Activated T-helper 1 cell treated with anti-CD3 and anti-CD28 coated beads, Interleukin-2, amount 50 U/mL, for 16 hours (primary cell): ENCODE results near the gene FAM76B.
A peak's percentile ranks its signal among the peaks of the same experiment; 100 is the strongest.

ENCODE experiments used
- DNase-seq, 2 donors: peaks; one replicate each; pipeline ENCODE4 v3.0.0-alpha.2; 2020; ENCODE audit warnings: low read depth in 1 of 2, low spot score in 1 of 2

The FAM76B gene

GRCh38 chr11:95792700-95793099 is 3.1 kb upstream of the FAM76B start:
- DNase-seq: no peak

- no peak for DNase-seq
Observed at GRCh38 chr11:95792200-95792599, 2.6 kb upstream of the FAM76B start.

GRCh38 chr11:95791709-95792033 is 2.1 kb upstream of the FAM76B start:
- no peak for DNase-seq

- peak; percentile 9 to 15 for DNase-seq
Observed at GRCh38 chr11:95790933-95791708, 1.5 kb upstream of the FAM76B start.

- peak; percentile 81 to 85 for DNase-seq
Observed at GRCh38 chr11:95790123-95790932, 746 bp upstream of the FAM76B start, which contains the start of gene CEP57. Gene CEP57, plus strand, starts transcription at chr11:95790498. Its CDS starts 201 bp downstream, at chr11:95790699.

GRCh38 chr11:95788921-95789505 is 569 bp downstream of the FAM76B start:
- DNase-seq: no peak

GRCh38 chr11:95780544-95780943 is 9.0 kb downstream of the FAM76B start:
- no peak for DNase-seq

GRCh38 chr11:95778699-95779098 is 10.9 kb downstream of the FAM76B start:
- DNase-seq: no peak

GRCh38 chr11:95776859-95777258 is 12.7 kb downstream of the FAM76B start:
- DNase-seq: no peak

- no peak for DNase-seq
Observed at GRCh38 chr11:95768521-95768920, 21.1 kb downstream of the FAM76B start.

GRCh38 chr11:95767498-95767897 is 22.1 kb downstream of the FAM76B start:
- no peak for DNase-seq

- DNase-seq: no peak
Observed at GRCh38 chr11:95766701-95767100, 22.9 kb downstream of the FAM76B start.

- no peak for DNase-seq
Observed at GRCh38 chr11:95764267-95764898, 25.2 kb downstream of the FAM76B start.

GRCh38 chr11:95762534-95762933 is 27.0 kb downstream of the FAM76B start:
- DNase-seq: no peak

- DNase-seq: no peak
Observed at GRCh38 chr11:95760941-95761340, 28.6 kb downstream of the FAM76B start.

- no peak for DNase-seq
Observed at GRCh38 chr11:95751515-95751914, 38.1 kb downstream of the FAM76B start.

GRCh38 chr11:95750101-95750500 is 39.5 kb downstream of the FAM76B start:
- DNase-seq: no peak

- DNase-seq: no peak
Observed at GRCh38 chr11:95739108-95739938, 50.3 kb downstream of the FAM76B start.

- no peak for DNase-seq
Observed at GRCh38 chr11:95736809-95737208, 52.8 kb downstream of the FAM76B start.

GRCh38 chr11:95736355-95736754 is 53.2 kb downstream of the FAM76B start:
- DNase-seq: no peak
